T-helper 2 cell treated with Interferon-gamma antibody and Interleukin-4, amounts not matched to agents 5 μg/mL and 100 μg/mL, for 36 hours (primary cell): Measurements from ENCODE around the gene F7.
"Not testable (repeated sequence)": the region's sequence is repeated elsewhere in the genome, so short reads cannot be mapped to it uniquely, and the experiment has no call there.

ENCODE experiments used
- DNase-seq: peaks from one replicate; pipeline ENCODE4 v3.0.0; 2021; ENCODE audit warnings: low spot score
- H3K27ac Mint-ChIP-seq: one replicate; pipeline ENCODE4 v1.8.0; 2021; ENCODE audit warnings: mild to moderate bottlenecking, mixed read lengths
- H3K27me3 Mint-ChIP-seq: one replicate; pipeline ENCODE4 v1.8.0; 2021; ENCODE audit warnings: low read depth, mixed read lengths
- H3K36me3 Mint-ChIP-seq: one replicate; pipeline ENCODE4 v1.8.0; 2021; ENCODE audit warnings: low read depth, mixed read lengths
- H3K4me1 Mint-ChIP-seq: one replicate; pipeline ENCODE4 v1.8.0; 2021; ENCODE audit warnings: low read depth, mixed read lengths
- H3K4me3 Mint-ChIP-seq: one replicate; pipeline ENCODE4 v1.8.0; 2022; ENCODE audit warnings: mild to moderate bottlenecking, moderate library complexity, mixed read lengths
- H3K9me3 Mint-ChIP-seq: one replicate; pipeline ENCODE4 v1.8.0; 2021; ENCODE audit warnings: mixed read lengths

The F7 gene

DNA sequence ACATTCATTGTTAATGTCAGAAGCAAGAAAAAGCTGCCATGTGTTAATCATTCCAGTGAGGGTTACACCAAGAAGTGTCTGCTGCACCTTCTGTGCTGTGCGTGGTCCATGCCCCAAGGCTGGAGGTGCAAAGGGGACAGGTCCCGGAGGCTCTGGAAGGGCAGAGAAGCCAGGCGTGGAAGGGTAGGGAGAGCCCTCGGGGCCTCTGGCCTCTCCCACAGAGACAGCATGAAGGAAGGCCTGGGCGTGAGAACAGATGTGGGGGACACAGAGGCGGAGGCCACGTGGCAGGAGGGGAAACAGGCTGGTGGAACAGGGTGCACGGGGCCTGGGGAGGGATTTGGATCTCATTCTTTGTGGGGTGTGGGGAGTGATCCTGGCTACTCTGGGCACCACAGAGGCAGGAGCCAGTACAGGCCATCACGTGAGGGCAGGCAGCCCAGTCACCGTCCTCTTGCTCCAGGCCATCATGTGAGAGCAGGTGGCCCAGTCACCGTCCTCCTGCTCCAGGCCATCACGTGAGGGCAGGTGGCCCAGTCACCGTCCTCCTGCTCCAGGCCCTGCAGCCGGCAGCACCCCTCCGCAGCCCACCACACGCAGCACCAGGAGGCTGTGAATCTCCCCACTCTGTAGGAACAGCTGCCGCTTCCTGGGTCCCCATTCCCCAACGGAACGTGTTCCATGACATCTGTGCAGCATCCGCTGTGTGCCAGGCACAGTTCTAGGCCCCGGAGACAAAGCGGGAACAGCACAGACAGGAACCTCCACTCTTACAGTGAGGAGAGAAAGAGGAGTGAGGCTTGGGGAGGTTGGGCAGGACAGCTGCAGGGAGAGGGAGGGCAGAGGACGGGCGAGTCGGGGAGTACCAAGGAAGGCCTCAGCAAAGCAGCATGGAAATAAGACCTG is 10.2 kb upstream of the F7 start:
- no peaks in the 10 kb centered on the region for H3K4me1 Mint-ChIP-seq
- H3K4me3 Mint-ChIP-seq, result no peak overlapping the region
- H3K27ac Mint-ChIP-seq, result no peak overlapping the region

DNA sequence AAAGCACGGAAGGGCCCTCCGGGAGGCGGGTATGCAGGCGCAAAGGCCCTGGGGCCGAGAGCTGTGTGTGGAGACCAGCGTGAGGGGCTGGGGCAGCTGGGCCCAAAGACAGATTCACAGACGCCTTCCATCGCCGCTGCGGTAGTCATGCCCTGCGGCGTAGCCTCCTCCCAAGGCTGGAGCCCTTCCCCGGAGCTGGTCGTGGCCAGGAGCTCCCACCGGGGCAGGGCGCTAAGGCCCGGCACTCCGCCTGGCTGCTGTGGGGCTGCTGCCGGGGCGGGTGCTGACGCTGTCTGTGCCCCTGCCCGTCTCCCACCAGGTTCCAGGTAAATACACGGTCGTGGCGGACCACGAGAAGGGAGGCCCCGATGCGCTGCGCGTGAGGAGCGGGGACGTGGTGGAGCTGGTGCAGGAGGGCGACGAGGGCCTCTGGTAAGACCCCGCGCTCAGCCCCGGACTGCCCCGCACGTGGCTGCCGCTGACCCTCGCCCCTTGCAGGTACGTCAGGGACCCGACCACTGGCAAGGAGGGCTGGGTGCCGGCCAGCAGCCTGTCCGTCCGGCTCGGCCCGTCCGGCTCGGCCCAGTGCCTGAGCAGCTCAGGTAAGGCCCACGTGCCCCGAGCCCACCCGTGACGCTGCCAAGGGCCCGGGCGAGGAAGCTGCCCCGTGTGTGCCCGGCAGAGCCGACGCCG is 9.4 kb upstream of the F7 start:
- H3K4me1 Mint-ChIP-seq, result no peaks in the 10 kb centered on the region
- H3K27me3 Mint-ChIP-seq, result no peaks in the 10 kb centered on the region
- no peak overlapping the region for H3K27ac Mint-ChIP-seq
- no peak overlapping the region for H3K4me3 Mint-ChIP-seq
- no peak for DNase-seq
- no peaks in the 10 kb centered on the region for H3K9me3 Mint-ChIP-seq
- no peaks in the 10 kb centered on the region for H3K36me3 Mint-ChIP-seq

More for the DNA sequence above, 10.2 kb upstream of the F7 start:
- DNase-seq, result no peak
- Mint-ChIP-seq H3K9me3 (no peaks in the 10 kb centered on the region), H3K36me3 (no peaks in the 10 kb centered on the region), H3K27me3 (no peaks in the 10 kb centered on the region)

GRCh38 chr13:113096745-113097305 is 8.8 kb upstream of the F7 start:
- no peak overlapping the region for H3K27ac Mint-ChIP-seq
- no peak for DNase-seq
- H3K9me3 Mint-ChIP-seq, result no peaks in the 10 kb centered on the region
- H3K4me1 Mint-ChIP-seq, result no peaks in the 10 kb centered on the region
- H3K4me3 Mint-ChIP-seq, result no peak overlapping the region
- no peaks in the 10 kb centered on the region for H3K36me3 Mint-ChIP-seq
- H3K27me3 Mint-ChIP-seq, result no peaks in the 10 kb centered on the region

DNA sequence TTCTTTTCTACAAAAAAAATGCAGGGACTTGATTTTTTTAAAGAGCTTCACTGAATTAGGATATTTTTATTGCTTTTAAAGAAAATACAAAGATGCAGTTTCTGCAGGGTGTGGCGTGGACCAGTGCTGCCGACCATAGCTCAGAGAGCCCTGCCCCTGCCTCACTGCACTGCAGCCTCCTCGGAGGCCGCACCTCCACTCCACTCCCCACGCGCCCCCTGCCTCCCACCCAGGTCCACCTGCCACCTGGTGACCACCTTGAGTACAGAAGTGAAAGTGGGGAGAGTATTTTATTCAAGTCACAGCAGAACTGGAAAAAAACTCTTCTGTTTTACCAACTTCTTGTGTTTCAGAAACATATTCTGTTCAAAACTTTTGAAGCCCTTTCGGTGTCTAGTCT is 7.9 kb upstream of the F7 start:
- Mint-ChIP-seq H3K27me3 (no peaks in the 10 kb centered on the region), H3K9me3 (no peaks in the 10 kb centered on the region), H3K27ac (no peak overlapping the region), H3K36me3 (no peaks in the 10 kb centered on the region), H3K4me1 (no peaks in the 10 kb centered on the region), H3K4me3 (no peak overlapping the region)
- no peak for DNase-seq

- DNase-seq, result no peak
- H3K27me3 Mint-ChIP-seq, result no peaks in the 10 kb centered on the region
- H3K4me3 Mint-ChIP-seq, result no peak overlapping the region
- no peaks in the 10 kb centered on the region for H3K36me3 Mint-ChIP-seq
- no peaks in the 10 kb centered on the region for H3K9me3 Mint-ChIP-seq
- no peaks in the 10 kb centered on the region for H3K4me1 Mint-ChIP-seq
- no peak overlapping the region for H3K27ac Mint-ChIP-seq
Measured at GRCh38 chr13:113098162-113098732, 7.3 kb upstream of the F7 start.

- no peaks in the 10 kb centered on the region for H3K4me1 Mint-ChIP-seq
- no peaks in the 10 kb centered on the region for H3K9me3 Mint-ChIP-seq
- H3K27me3 Mint-ChIP-seq, result no peaks in the 10 kb centered on the region
- H3K4me3 Mint-ChIP-seq, result no peak overlapping the region
- DNase-seq, result no peak
- H3K27ac Mint-ChIP-seq, result no peak overlapping the region
- H3K36me3 Mint-ChIP-seq, result no peaks in the 10 kb centered on the region
Measured at GRCh38 chr13:113099142-113099541, 6.4 kb upstream of the F7 start.

- H3K9me3 Mint-ChIP-seq, DNase-seq, H3K27ac Mint-ChIP-seq, H3K4me3 Mint-ChIP-seq, H3K27me3 Mint-ChIP-seq, H3K4me1 Mint-ChIP-seq, H3K36me3 Mint-ChIP-seq: not testable (repeated sequence)
Measured at GRCh38 chr13:113102302-113102701, 3.3 kb upstream of the F7 start.

- no peak overlapping the region for H3K27ac Mint-ChIP-seq
- no peaks in the 10 kb centered on the region for H3K4me1 Mint-ChIP-seq
- no peaks in the 10 kb centered on the region for H3K9me3 Mint-ChIP-seq
- no peak for DNase-seq
- no peaks in the 10 kb centered on the region for H3K36me3 Mint-ChIP-seq
- no peaks in the 10 kb centered on the region for H3K27me3 Mint-ChIP-seq
- no peak overlapping the region for H3K4me3 Mint-ChIP-seq
Measured at GRCh38 chr13:113102727-113103126, 2.9 kb upstream of the F7 start.

- no peak for DNase-seq
- Mint-ChIP-seq H3K27me3 (no peaks in the 10 kb centered on the region), H3K27ac (no peak overlapping the region), H3K4me3 (no peak overlapping the region), H3K4me1 (no peaks in the 10 kb centered on the region), H3K36me3 (no peaks in the 10 kb centered on the region), H3K9me3 (no peaks in the 10 kb centered on the region)
Measured at GRCh38 chr13:113103646-113104045, 1.9 kb upstream of the F7 start.

- Mint-ChIP-seq H3K4me3 (no peak overlapping the region), H3K4me1 (no peaks in the 10 kb centered on the region), H3K27me3 (peaks cover 5% of the 10 kb centered on the region), H3K36me3 (no peaks in the 10 kb centered on the region), H3K9me3 (no peaks in the 10 kb centered on the region), H3K27ac (no peak overlapping the region)
- no peak for DNase-seq
Measured at GRCh38 chr13:113105921-113106452, 396 bp downstream of the F7 start.

DNA sequence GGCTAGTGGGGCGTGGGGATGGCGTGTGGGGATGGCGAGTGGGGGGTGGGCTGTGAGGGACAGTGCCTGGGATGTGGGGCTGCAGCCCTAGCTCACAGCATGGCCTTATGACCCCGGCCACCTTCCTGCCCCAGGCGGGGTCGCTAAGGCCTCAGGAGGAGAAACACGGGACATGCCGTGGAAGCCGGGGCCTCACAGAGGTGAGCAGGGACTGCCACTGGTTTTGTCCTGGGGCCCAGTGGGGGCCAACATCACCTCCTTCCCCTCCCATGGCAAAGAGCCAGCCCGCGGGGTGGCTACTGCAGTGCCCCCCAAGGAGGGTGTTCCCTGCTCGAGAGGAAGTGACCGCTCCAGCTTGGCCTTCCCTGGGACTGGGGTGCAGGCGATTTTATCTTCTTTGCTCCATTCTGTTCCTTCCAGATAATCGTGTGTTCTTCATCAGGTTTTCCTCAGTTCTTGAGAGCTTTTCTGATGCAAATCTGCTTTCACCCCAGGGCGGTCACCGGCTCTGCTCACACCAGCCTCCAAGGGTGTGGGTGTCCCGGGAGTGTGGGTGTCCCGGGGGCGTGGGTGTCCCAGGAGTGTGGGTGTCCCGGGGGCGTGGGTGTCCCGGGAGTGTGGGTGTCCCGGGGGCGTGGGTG is 1.2 kb downstream of the F7 start:
- no peak for DNase-seq
- H3K9me3 Mint-ChIP-seq, result no peaks in the 10 kb centered on the region
- H3K27ac Mint-ChIP-seq, result no peak overlapping the region
- no peaks in the 10 kb centered on the region for H3K4me1 Mint-ChIP-seq
- peaks cover 6% of the 10 kb centered on the region for H3K27me3 Mint-ChIP-seq
- no peaks in the 10 kb centered on the region for H3K36me3 Mint-ChIP-seq
- no peak overlapping the region for H3K4me3 Mint-ChIP-seq

GRCh38 chr13:113108521-113108920 is 2.9 kb downstream of the F7 start:
- not testable (repeated sequence) for H3K27me3 Mint-ChIP-seq, H3K4me3 Mint-ChIP-seq, H3K4me1 Mint-ChIP-seq, H3K9me3 Mint-ChIP-seq, H3K27ac Mint-ChIP-seq, DNase-seq, H3K36me3 Mint-ChIP-seq

DNA sequence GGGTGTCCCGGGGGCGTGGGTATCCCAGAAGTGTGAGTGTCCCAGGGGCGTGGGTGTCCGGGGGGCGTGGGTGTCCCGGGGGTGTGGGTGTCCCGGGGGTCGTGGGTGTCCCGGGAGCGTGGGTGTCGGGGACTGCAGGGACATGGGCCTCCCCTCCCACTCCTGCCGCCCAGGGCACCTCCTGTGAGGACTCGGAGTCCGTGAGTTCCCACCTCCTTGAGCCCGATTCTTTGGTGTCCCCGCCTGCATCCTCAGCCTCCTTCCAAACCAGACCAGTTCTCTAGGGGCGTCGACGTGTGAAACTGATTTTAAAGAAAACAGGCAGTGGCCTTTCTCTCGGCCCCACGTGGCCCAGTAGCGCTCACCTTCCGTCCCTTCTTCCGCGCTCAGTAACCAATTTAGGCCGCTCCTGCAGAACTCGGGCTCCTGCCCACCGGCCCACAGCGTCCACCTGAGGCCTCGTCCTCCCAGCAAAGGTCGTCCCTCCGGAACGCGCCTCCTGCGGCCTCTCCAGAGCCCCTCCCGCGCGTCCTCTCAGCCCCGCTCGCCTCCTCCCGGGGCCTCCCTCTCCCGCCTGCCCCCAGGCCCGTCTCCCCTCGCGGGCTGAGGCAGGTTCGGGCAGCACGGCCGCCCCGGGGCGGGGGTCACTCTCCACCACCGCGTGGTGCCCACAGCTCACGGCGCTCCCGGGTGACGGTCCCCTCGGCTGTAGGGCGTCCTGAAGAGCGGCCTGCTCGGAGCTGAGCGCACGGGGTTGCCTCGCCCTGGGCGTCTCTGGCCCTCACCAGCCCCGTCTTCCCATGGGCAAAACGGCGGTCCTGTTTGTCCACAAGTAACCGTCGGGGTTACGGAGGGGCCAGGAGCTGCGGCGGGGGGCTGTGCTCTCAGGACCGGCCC is 3.8 kb downstream of the F7 start:
- Mint-ChIP-seq H3K4me3 (no peak overlapping the region), H3K27ac (no peak overlapping the region), H3K27me3 (peaks cover 6% of the 10 kb centered on the region), H3K9me3 (no peaks in the 10 kb centered on the region), H3K36me3 (no peaks in the 10 kb centered on the region), H3K4me1 (no peaks in the 10 kb centered on the region)
- no peak for DNase-seq
